ENCODE data around the gene SFXN5. TPM values are rescaled to one million over a fixed set of nuclear protein-coding genes. Genes with fewer than 3 reads are reported as not detected.

The SFXN5 gene
- total RNA-seq, 1 experiment from 2014 or later, result 31.3 TPM

- intact Hi-C loops (cut with micrococcal nuclease; ENCODE audit: unreplicated experiment), result no loop called here
- Histone ChIP-seq H3K27me3 (replicated peaks; ENCODE audit: control insufficient read depth, insufficient read depth, low read length) (no peaks in the 10 kb centered on the region), H3K36me3 (ENCODE audit: control insufficient read depth, insufficient read depth, low read length) (no peaks in the 10 kb centered on the region), H3K4me1 (no peaks in the 10 kb centered on the region), H3K4me3 (ENCODE audit: low read depth, low read length) (no peak overlapping the region), H3K9me3 (no peaks in the 10 kb centered on the region)
- no peaks in the 10 kb centered on the region for H3K27me3 Mint-ChIP-seq (ENCODE audit: insufficient read depth, unreplicated experiment)
- no peaks in the 10 kb centered on the region for H3K9me3 Mint-ChIP-seq (ENCODE audit: unreplicated experiment)
- BruUV-seq (replicated peaks), result no TSS peak
- H3K36me3 Mint-ChIP-seq (ENCODE audit: insufficient read depth, unreplicated experiment), result no peaks in the 10 kb centered on the region
- POLR2A ChIA-PET, result interaction anchor here (0.6 kb wide), 1 partner anchor 24 kb away, joined by 3 read pairs; no protein-coding TSS in a partner anchor
- H3K27ac Mint-ChIP-seq (ENCODE audit: unreplicated experiment), result no peak overlapping the region
- no peak for DNase-seq
- H3K4me1 Mint-ChIP-seq (ENCODE audit: low read depth, unreplicated experiment), result peaks cover 8% of the 10 kb centered on the region
- H3K4me3 Mint-ChIP-seq (ENCODE audit: unreplicated experiment), result no peak overlapping the region
- TF ChIP-seq, protein P1, sequence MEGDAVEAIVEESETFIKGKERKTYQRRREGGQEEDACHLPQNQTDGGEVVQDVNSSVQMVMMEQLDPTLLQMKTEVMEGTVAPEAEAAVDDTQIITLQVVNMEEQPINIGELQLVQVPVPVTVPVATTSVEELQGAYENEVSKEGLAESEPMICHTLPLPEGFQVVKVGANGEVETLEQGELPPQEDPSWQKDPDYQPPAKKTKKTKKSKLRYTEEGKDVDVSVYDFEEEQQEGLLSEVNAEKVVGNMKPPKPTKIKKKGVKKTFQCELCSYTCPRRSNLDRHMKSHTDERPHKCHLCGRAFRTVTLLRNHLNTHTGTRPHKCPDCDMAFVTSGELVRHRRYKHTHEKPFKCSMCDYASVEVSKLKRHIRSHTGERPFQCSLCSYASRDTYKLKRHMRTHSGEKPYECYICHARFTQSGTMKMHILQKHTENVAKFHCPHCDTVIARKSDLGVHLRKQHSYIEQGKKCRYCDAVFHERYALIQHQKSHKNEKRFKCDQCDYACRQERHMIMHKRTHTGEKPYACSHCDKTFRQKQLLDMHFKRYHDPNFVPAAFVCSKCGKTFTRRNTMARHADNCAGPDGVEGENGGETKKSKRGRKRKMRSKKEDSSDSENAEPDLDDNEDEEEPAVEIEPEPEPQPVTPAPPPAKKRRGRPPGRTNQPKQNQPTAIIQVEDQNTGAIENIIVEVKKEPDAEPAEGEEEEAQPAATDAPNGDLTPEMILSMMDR (IDR thresholded peaks at IDR 0.05; ENCODE audit: insufficient read depth in 1 of 2, low read depth in 1 of 2, low read length in 1 of 2, severe bottlenecking in 1 of 2, unreplicated experiment in 1 of 2), result no peak
- CTCF ChIA-PET, result no interaction called here
Measured at GRCh38 chr2:73008766-73009135, 62.8 kb downstream of the SFXN5 start.

DNA sequence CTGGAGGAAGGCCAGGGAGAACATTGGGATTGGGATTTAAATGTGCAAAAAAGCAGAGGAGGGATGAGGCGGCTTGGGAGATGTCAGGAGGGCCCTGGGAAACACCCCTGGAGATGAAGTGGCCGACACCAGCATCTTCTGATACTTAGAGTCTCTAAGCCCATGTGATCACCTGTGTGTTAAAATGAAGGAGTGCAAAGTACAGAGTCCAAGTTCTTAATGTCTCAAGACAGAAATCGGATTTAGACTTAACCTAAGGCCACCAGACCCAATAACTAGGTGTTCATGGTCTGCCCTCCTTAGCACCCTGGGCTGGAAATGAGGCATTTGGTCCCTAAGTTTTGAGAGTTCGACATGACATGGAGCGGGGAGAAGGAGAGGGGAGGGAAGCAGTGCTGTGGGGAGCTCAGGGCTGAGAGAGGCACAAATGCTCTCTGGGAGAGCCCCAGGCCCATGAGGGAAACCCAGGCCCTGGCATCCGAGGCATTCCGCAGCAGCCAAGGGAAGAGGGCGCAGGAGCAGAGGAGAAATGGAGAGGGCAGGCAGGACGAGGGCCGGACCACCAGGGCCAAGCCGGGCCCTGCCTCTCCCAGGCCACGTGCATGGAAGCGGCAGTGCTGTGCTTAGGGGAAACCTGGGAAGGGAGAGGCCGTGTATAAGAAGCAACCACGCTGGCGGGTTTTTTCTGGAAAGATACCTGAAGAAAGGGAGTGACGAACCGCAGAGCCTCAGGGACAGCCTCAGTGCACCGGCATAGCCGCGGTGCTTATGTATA is 63.3 kb downstream of the SFXN5 start:
- no peak overlapping the region for H3K4me3 Mint-ChIP-seq (ENCODE audit: unreplicated experiment)
- H3K36me3 ChIP-seq (ENCODE audit: control insufficient read depth, insufficient read depth, low read length), result no peaks in the 10 kb centered on the region
- ChIA-PET POLR2A (interaction anchor here (0.6 kb wide), 1 partner anchor 24 kb away, joined by 3 read pairs; no protein-coding TSS in a partner anchor), CTCF (no interaction called here)
- no TSS peak for BruUV-seq (replicated peaks)
- H3K9me3 ChIP-seq, result no peaks in the 10 kb centered on the region
- H3K27ac Mint-ChIP-seq (ENCODE audit: unreplicated experiment), result no peak overlapping the region
- H3K9me3 Mint-ChIP-seq (ENCODE audit: unreplicated experiment), result no peaks in the 10 kb centered on the region
- TF ChIP-seq, protein P1 (IDR thresholded peaks at IDR 0.05; ENCODE audit: insufficient read depth in 1 of 2, low read depth in 1 of 2, low read length in 1 of 2, severe bottlenecking in 1 of 2, unreplicated experiment in 1 of 2), result no peak
- no peaks in the 10 kb centered on the region for H3K27me3 Mint-ChIP-seq (ENCODE audit: insufficient read depth, unreplicated experiment)
- no peaks in the 10 kb centered on the region for H3K36me3 Mint-ChIP-seq (ENCODE audit: insufficient read depth, unreplicated experiment)
- no peaks in the 10 kb centered on the region for H3K27me3 ChIP-seq (replicated peaks; ENCODE audit: control insufficient read depth, insufficient read depth, low read length)
- H3K4me3 ChIP-seq (ENCODE audit: low read depth, low read length), result no peak overlapping the region
- no peak for DNase-seq
- intact Hi-C loops (cut with micrococcal nuclease; ENCODE audit: unreplicated experiment), result no loop called here
- H3K4me1 ChIP-seq, result no peaks in the 10 kb centered on the region
- H3K4me1 Mint-ChIP-seq (ENCODE audit: low read depth, unreplicated experiment), result peaks cover 8% of the 10 kb centered on the region

GRCh38 chr2:73006969-73007710 is 64.4 kb downstream of the SFXN5 start:
- H3K27me3 Mint-ChIP-seq (ENCODE audit: insufficient read depth, unreplicated experiment), result no peaks in the 10 kb centered on the region
- ChIA-PET POLR2A (no interaction called here), CTCF (no interaction called here)
- Histone ChIP-seq H3K4me1 (no peaks in the 10 kb centered on the region), H3K9me3 (no peaks in the 10 kb centered on the region), H3K4me3 (ENCODE audit: low read depth, low read length) (no peak overlapping the region), H3K36me3 (ENCODE audit: control insufficient read depth, insufficient read depth, low read length) (no peaks in the 10 kb centered on the region), H3K27me3 (replicated peaks; ENCODE audit: control insufficient read depth, insufficient read depth, low read length) (no peaks in the 10 kb centered on the region)
- no peaks in the 10 kb centered on the region for H3K36me3 Mint-ChIP-seq (ENCODE audit: insufficient read depth, unreplicated experiment)
- DNase-seq, result no peak
- H3K4me3 Mint-ChIP-seq (ENCODE audit: unreplicated experiment), result no peak overlapping the region
- BruUV-seq (replicated peaks), result no TSS peak
- H3K27ac Mint-ChIP-seq (ENCODE audit: unreplicated experiment), result no peak overlapping the region
- H3K9me3 Mint-ChIP-seq (ENCODE audit: unreplicated experiment), result no peaks in the 10 kb centered on the region
- TF ChIP-seq, protein P1 (IDR thresholded peaks at IDR 0.05; ENCODE audit: insufficient read depth in 1 of 2, low read depth in 1 of 2, low read length in 1 of 2, severe bottlenecking in 1 of 2, unreplicated experiment in 1 of 2), result no peak
- H3K4me1 Mint-ChIP-seq (ENCODE audit: low read depth, unreplicated experiment), result peaks cover 8% of the 10 kb centered on the region
- intact Hi-C loops (cut with micrococcal nuclease; ENCODE audit: unreplicated experiment), result no loop called here

All from Caco-2 (cell line).